COLO668 (cell line): ENCODE results near the gene MYH14.
A peak's percentile ranks its signal among the peaks of the same experiment; 100 is the strongest.
"Not testable (repeated sequence)": the region's sequence is repeated elsewhere in the genome, so short reads cannot be mapped to it uniquely, and the experiment has no call there.

Experiments used
- DNase-seq: peaks from one replicate; lab custom pipeline; 2025; ENCODE audit not compliant: unreplicated experiment; lab: John Stamatoyannopoulos, UW

Gene MYH14

GRCh38 chr19:50330365-50331078 is 127.1 kb downstream of the MYH14 start:
- DNase-seq: peak; percentile 94

GRCh38 chr19:50331221-50331993 is 128.0 kb downstream of the MYH14 start:
- no peak for DNase-seq

- no peak for DNase-seq
These were observed 128.5 kb downstream of the MYH14 start for GRCh38 chr19:50331994-50332243.

GRCh38 chr19:50332244-50333038 is 129.0 kb downstream of the MYH14 start:
- no peak for DNase-seq

GRCh38 chr19:50333235-50333736 is 129.9 kb downstream of the MYH14 start:
- DNase-seq: peak; percentile 93

- DNase-seq: peak; percentile 88
These were observed 130.6 kb downstream of the MYH14 start for GRCh38 chr19:50333737-50334617.

- DNase-seq: no peak
These were observed 131.5 kb downstream of the MYH14 start for GRCh38 chr19:50334741-50335421.

GRCh38 chr19:50337031-50337430 is 133.6 kb downstream of the MYH14 start:
- DNase-seq: not testable (repeated sequence)

- no peak for DNase-seq
These were observed 136.9 kb downstream of the MYH14 start for GRCh38 chr19:50340331-50340730.

- DNase-seq: no peak
These were observed 137.7 kb downstream of the MYH14 start for GRCh38 chr19:50341091-50341564.

GRCh38 chr19:50344661-50345318 is 141.4 kb downstream of the MYH14 start:
- no peak for DNase-seq

- not testable (repeated sequence) for DNase-seq
These were observed 143.7 kb downstream of the MYH14 start for GRCh38 chr19:50347089-50347581.

- no peak for DNase-seq
These were observed 146.0 kb downstream of the MYH14 start for GRCh38 chr19:50349277-50350057.

- no peak for DNase-seq
These were observed 148.8 kb downstream of the MYH14 start for GRCh38 chr19:50352242-50352641.

GRCh38 chr19:50353487-50353880 is 150.1 kb downstream of the MYH14 start:
- not testable (repeated sequence) for DNase-seq

- no peak for DNase-seq
These were observed 153.3 kb downstream of the MYH14 start for GRCh38 chr19:50356691-50357177.

GRCh38 chr19:50357178-50358100 is 154.0 kb downstream of the MYH14 start:
- DNase-seq: peak; percentile 52
